Measurements from ENCODE around the gene PECR. TPM values are rescaled to one million over a fixed set of nuclear protein-coding genes. Genes with fewer than 3 reads are reported as not detected.

PECR gene
- total and polyA plus RNA-seq, 2 of the 13 experiments (the other 11 are each of a cell fraction or from before 2014, with no cell fraction given): 151 to 153 TPM

GRCh38 chr2:216108967-216109921 is 27.6 kb upstream of the PECR start, which contains the start of gene XRCC5 (continued):
- TF ChIP-seq THAP8 (CRISPR knock-in tag; IDR thresholded peaks at IDR 0.05; ENCODE audit: borderline replicate concordance): peak; percentile 80; the same call in 1 of the 2 replicates
- TF ChIP-seq ZSCAN31 (CRISPR knock-in tag; IDR thresholded peaks at IDR 0.05; ENCODE audit: low read depth): peak; percentile 90
- 0 out of 2 replicates have a peak, but pooled peaks have one; percentile 27 for TF ChIP-seq ZNF101 (CRISPR knock-in tag; IDR thresholded peaks at IDR 0.05; ENCODE audit: borderline replicate concordance, low read depth)
- peak; percentile 52; the same call in 1 of the 2 replicates for TF ChIP-seq RFX5 (IDR thresholded peaks at IDR 0.05; ENCODE audit: low read depth, low read length)
- TF ChIP-seq PRDM4 (CRISPR knock-in tag; IDR thresholded peaks at IDR 0.05; ENCODE audit: borderline replicate concordance): no peak
- no peak for TF ChIP-seq PRPF4 (IDR thresholded peaks at IDR 0.05; ENCODE audit: low read depth, low read length, poor library complexity, severe bottlenecking)
- TF ChIP-seq CBX1 (IDR thresholded peaks at IDR 0.05; ENCODE audit: low read depth): peak; percentile 65
- TF ChIP-seq NFAT5 (CRISPR knock-in tag; IDR thresholded peaks at IDR 0.05): peak; percentile 65; the same call in 1 of the 2 replicates
- TF ChIP-seq ZMAT3 (CRISPR knock-in tag; conservative IDR thresholded peaks at IDR 0.05): peak; percentile 95
- no peak for TF ChIP-seq ETS1 (CRISPR knock-in tag; IDR thresholded peaks at IDR 0.05)
- peak; percentile 88 for TF ChIP-seq ZGPAT (CRISPR knock-in tag; IDR thresholded peaks at IDR 0.05)
- peak; percentile 94 for TF ChIP-seq IRF2 (CRISPR knock-in tag; IDR thresholded peaks at IDR 0.05)
- TF ChIP-seq, protein P1, sequence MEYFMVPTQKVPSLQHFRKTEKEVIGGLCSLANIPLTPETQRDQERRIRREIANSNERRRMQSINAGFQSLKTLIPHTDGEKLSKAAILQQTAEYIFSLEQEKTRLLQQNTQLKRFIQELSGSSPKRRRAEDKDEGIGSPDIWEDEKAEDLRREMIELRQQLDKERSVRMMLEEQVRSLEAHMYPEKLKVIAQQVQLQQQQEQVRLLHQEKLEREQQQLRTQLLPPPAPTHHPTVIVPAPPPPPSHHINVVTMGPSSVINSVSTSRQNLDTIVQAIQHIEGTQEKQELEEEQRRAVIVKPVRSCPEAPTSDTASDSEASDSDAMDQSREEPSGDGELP (IDR thresholded peaks at IDR 0.05; ENCODE audit: borderline replicate concordance, low read depth): 0 out of 2 replicates have a peak, but pooled peaks have one; percentile 45
- no peak for TF ChIP-seq NCOA5 (CRISPR knock-in tag; IDR thresholded peaks at IDR 0.05)
- peak; percentile 25; the same call in 1 of the 2 replicates for TF ChIP-seq ZNF629 (CRISPR knock-in tag; conservative IDR thresholded peaks at IDR 0.05)
